Measurements from ENCODE around the gene CDH4. TPM values are rescaled to one million over a fixed set of nuclear protein-coding genes. Genes with fewer than 3 reads are reported as not detected.

CDH4 gene
- total RNA-seq, 1 donor from 2014 or later = 3.2 TPM

DNA sequence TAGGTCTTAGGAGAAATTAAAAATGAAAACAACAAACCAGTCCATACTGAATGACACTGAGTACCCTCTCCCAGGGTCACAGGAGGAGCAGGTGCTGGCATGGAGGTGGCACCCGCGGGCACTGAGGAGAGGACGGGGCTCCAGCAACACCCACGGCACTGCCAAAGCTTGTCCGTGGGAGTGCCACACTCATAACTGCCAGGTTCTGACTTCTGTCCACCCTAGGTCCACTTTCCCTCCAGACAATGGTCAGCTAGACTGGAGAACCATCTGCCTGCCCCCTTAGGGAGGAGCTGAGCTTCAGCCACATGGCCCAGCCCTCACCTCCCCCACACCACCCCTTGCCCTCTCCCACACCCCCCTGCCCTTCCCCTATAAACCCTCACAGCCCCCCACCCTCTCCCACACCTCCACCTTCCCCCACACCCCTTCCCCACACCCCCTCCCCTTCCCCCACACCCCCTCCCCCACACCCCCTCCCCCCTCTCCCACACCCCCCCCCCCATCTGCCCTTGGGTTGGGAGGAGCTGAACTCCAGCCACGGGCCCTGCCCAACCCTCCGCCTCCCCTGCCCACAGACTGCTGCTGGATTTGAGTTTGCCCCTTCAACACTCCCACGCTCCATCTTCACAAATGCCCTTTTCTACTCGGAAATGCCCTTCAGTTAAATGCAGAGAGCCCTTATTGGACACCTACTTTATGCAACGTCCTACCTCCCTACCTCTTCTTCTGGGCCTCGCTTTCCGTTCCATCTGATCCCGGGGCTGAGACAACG lies 684.1 kb downstream of the CDH4 start:
- Histone ChIP-seq H2AFZ (ENCODE audit: low read depth, low read length) (no peak overlapping the region), H4K20me1 (ENCODE audit: insufficient read depth, low read length) (no peaks in the 10 kb centered on the region), H3K36me3 (ENCODE audit: insufficient read depth, low read length) (no peaks in the 10 kb centered on the region), H3K4me2 (ENCODE audit: low read length) (no peak overlapping the region), H3K9me3 (ENCODE audit: insufficient read depth, low read depth, low read length) (no peaks in the 10 kb centered on the region), H3K27me3 (ENCODE audit: insufficient read depth, low read length) (no peaks in the 10 kb centered on the region), H3K4me1 (ENCODE audit: insufficient read depth, low read length) (no peaks in the 10 kb centered on the region), H3K27ac (ENCODE audit: low read depth, low read length) (no peak overlapping the region), H3K4me3 (ENCODE audit: insufficient read depth, low read depth, low read length) (no peak overlapping the region), H3K79me2 (ENCODE audit: insufficient read depth, low read length) (no peaks in the 10 kb centered on the region), H3K9ac (ENCODE audit: low read length) (no peak overlapping the region)
- FAIRE-seq = no peak
- Mint-ChIP-seq H3K9me3 (ENCODE audit: unreplicated experiment) (no peaks in the 10 kb centered on the region), H3K4me3 (ENCODE audit: unreplicated experiment) (no peak overlapping the region), H3K27ac (ENCODE audit: unreplicated experiment) (no peak overlapping the region), H3K36me3 (ENCODE audit: low read depth, unreplicated experiment) (peaks cover 2% of the 10 kb centered on the region), H3K27me3 (ENCODE audit: low read depth, unreplicated experiment) (peaks cover 12% of the 10 kb centered on the region), H3K4me1 (ENCODE audit: low read depth, unreplicated experiment) (no peaks in the 10 kb centered on the region)
- no peak for TF ChIP-seq EZH2 (IDR thresholded peaks at IDR 0.05; ENCODE audit: insufficient read depth, low read length)
- TF ChIP-seq, protein P1, sequence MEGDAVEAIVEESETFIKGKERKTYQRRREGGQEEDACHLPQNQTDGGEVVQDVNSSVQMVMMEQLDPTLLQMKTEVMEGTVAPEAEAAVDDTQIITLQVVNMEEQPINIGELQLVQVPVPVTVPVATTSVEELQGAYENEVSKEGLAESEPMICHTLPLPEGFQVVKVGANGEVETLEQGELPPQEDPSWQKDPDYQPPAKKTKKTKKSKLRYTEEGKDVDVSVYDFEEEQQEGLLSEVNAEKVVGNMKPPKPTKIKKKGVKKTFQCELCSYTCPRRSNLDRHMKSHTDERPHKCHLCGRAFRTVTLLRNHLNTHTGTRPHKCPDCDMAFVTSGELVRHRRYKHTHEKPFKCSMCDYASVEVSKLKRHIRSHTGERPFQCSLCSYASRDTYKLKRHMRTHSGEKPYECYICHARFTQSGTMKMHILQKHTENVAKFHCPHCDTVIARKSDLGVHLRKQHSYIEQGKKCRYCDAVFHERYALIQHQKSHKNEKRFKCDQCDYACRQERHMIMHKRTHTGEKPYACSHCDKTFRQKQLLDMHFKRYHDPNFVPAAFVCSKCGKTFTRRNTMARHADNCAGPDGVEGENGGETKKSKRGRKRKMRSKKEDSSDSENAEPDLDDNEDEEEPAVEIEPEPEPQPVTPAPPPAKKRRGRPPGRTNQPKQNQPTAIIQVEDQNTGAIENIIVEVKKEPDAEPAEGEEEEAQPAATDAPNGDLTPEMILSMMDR (IDR thresholded peaks at IDR 0.05; ENCODE audit: insufficient read depth, low read depth, low read length) = no peak
- no peak for DNase-seq (ENCODE audit: low read depth)

DNA sequence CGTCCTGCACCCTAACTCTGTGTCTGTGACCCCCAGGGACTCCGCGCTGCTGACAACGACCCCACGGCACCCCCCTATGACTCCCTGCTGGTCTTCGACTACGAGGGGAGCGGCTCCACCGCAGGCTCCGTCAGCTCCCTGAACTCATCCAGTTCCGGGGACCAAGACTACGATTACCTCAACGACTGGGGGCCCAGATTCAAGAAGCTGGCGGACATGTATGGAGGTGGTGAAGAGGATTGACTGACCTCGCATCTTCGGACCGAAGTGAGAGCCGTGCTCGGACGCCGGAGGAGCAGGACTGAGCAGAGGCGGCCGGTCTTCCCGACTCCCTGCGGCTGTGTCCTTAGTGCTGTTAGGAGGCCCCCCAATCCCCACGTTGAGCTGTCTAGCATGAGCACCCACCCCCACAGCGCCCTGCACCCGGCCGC lies 684.7 kb downstream of the CDH4 start:
- H3K36me3 ChIP-seq (ENCODE audit: insufficient read depth, low read length) = no peaks in the 10 kb centered on the region
- no peaks in the 10 kb centered on the region for H4K20me1 ChIP-seq (ENCODE audit: insufficient read depth, low read length)
- H3K9me3 ChIP-seq (ENCODE audit: insufficient read depth, low read depth, low read length) = no peaks in the 10 kb centered on the region
- no peak overlapping the region for H3K4me3 Mint-ChIP-seq (ENCODE audit: unreplicated experiment)
- TF ChIP-seq, protein P1 (IDR thresholded peaks at IDR 0.05; ENCODE audit: insufficient read depth, low read depth, low read length) = no peak
- TF ChIP-seq EZH2 (IDR thresholded peaks at IDR 0.05; ENCODE audit: insufficient read depth, low read length) = no peak
- no peaks in the 10 kb centered on the region for H3K79me2 ChIP-seq (ENCODE audit: insufficient read depth, low read length)
- no peak overlapping the region for H3K4me3 ChIP-seq (ENCODE audit: insufficient read depth, low read depth, low read length)
- H3K36me3 Mint-ChIP-seq (ENCODE audit: low read depth, unreplicated experiment) = peaks cover 2% of the 10 kb centered on the region
- H3K4me2 ChIP-seq (ENCODE audit: low read length) = no peak overlapping the region
- no peak overlapping the region for H2AFZ ChIP-seq (ENCODE audit: low read depth, low read length)
- DNase-seq (ENCODE audit: low read depth) = no peak
- no peaks in the 10 kb centered on the region for H3K4me1 Mint-ChIP-seq (ENCODE audit: low read depth, unreplicated experiment)
- no peaks in the 10 kb centered on the region for H3K9me3 Mint-ChIP-seq (ENCODE audit: unreplicated experiment)
- H3K27ac Mint-ChIP-seq (ENCODE audit: unreplicated experiment) = no peak overlapping the region
- H3K27ac ChIP-seq (ENCODE audit: low read depth, low read length) = no peak overlapping the region
- no peaks in the 10 kb centered on the region for H3K4me1 ChIP-seq (ENCODE audit: insufficient read depth, low read length)
- no peak for FAIRE-seq
- H3K27me3 Mint-ChIP-seq (ENCODE audit: low read depth, unreplicated experiment) = peaks cover 12% of the 10 kb centered on the region
- no peak overlapping the region for H3K9ac ChIP-seq (ENCODE audit: low read length)
- no peaks in the 10 kb centered on the region for H3K27me3 ChIP-seq (ENCODE audit: insufficient read depth, low read length)

Data from astrocyte (in vitro differentiated cells and primary cell).